Panc1 (cell line): ENCODE data around the gene DCLRE1B. TPM values are rescaled to one million over a fixed set of nuclear protein-coding genes. Genes with fewer than 3 reads are reported as not detected.

Source experiments
- ATAC-seq: fragments of 200-7000 bp; cut with Tn5 transposase; 2 replicates; pipeline ENCODE4 v1.9.1; 2020; ENCODE audit warnings: mild to moderate bottlenecking, moderate library complexity
- Bru-seq: library from RNA; stranded (reverse); fragments of 400-500 nt; gene quantifications from one replicate; lab custom pipeline; 2021; lab: Mats Ljungman, UMichigan
- BruChase-seq, 2 experiments: library from RNA; stranded (reverse); fragments of 400-500 nt; gene quantifications; one replicate each; lab custom pipeline; 2021; lab: Mats Ljungman, UMichigan
- BruUV-seq: library from RNA; stranded (reverse); fragments of 400-500 nt; replicated peaks from 2 replicates; lab custom pipeline; 2021; lab: Mats Ljungman, UMichigan
- CTCF ChIA-PET: fragments of 300-600 bp; sonication (Branson Sonifier 250); formaldehyde crosslinking; loops from one replicate; lab custom pipeline; 2022; ENCODE audit warnings: antibody characterized with exemption; lab: Charles Lee
- POLR2A ChIA-PET: fragments of 300-600 bp; sonication (Branson Sonifier 250); formaldehyde crosslinking; loops from one replicate; lab custom pipeline; 2022; ENCODE audit warnings: antibody characterized with exemption; lab: Charles Lee
- DNase-seq: peaks from one replicate; pipeline ENCODE4 v3.0.0-alpha.2; 2010; ENCODE audit warnings: low read depth, low spot score
- H3K27ac ChIP-seq: 2 replicates; pipeline ENCODE4 v1.5.1; 2011; ENCODE audit warnings: mild to moderate bottlenecking, low read length, inconsistent platforms
- H3K27me3 ChIP-seq: fragments of 200-500 bp; sonication (Bioruptor generic); 2 replicates; pipeline ENCODE4 v1.6.0; 2014; ENCODE audit warnings: low read length, inconsistent platforms; ENCODE audit not compliant: control insufficient read depth, insufficient read depth
- H3K36me3 ChIP-seq: fragments of 200-500 bp; sonication (Bioruptor generic); 2 replicates; pipeline ENCODE4 v1.5.1; 2014; ENCODE audit warnings: inconsistent platforms, mild to moderate bottlenecking, low read length, moderate library complexity; ENCODE audit not compliant: control insufficient read depth, insufficient read depth
- H3K4me1 ChIP-seq: 2 replicates; pipeline ENCODE4 v1.5.1; 2011; ENCODE audit warnings: inconsistent platforms, mild to moderate bottlenecking, low read length, moderate library complexity; ENCODE audit not compliant: control insufficient read depth, insufficient read depth
- H3K4me3 ChIP-seq, 2 experiments: 2 replicates each; pipeline ENCODE4 v1.5.1; 2011 to 2012; ENCODE audit warnings: low read depth in 2 of 2, low read length in 2 of 2, mild to moderate bottlenecking in 2 of 2, inconsistent platforms in 1 of 2, moderate library complexity in 1 of 2
- H3K9me3 ChIP-seq: fragments of 200-500 bp; sonication (Bioruptor generic); 2 replicates; pipeline ENCODE4 v1.5.1; 2014; ENCODE audit warnings: low read depth, mild to moderate bottlenecking, inconsistent platforms, low read length, moderate library complexity; ENCODE audit not compliant: control insufficient read depth, insufficient read depth
- POLR2AphosphoS5 ChIP-seq: IDR thresholded peaks from 2 replicates; pipeline ENCODE4 v1.6.1; 2012; ENCODE audit warnings: mild to moderate bottlenecking, low read depth, low read length, moderate library complexity
- SIN3A ChIP-seq: IDR thresholded peaks from 2 replicates; pipeline ENCODE4 v1.6.1; 2012; ENCODE audit warnings: low read depth, mild to moderate bottlenecking, low read length, moderate library complexity, borderline replicate concordance; ENCODE audit not compliant: insufficient read depth
- TCF7L2 ChIP-seq: IDR thresholded peaks from 2 replicates; pipeline ENCODE4 v1.6.1; 2011; ENCODE audit warnings: mild to moderate bottlenecking, low read depth, low read length, inconsistent platforms
- in situ Hi-C: cut with HindIII; loops from 2 replicates; pipeline ENCODE4 v1.10.0; 2016; ENCODE audit warnings: low sequenced_read_pairs, low pct_unique_long_range_greater_than_20kb
- intact Hi-C: fragments of 100-400 bp; cut with micrococcal nuclease; formaldehyde crosslinking; loops from one replicate; pipeline ENCODE4 v1.10.0; 2022; ENCODE audit not compliant: unreplicated experiment
- long read RNA-seq: library from polyadenylated mRNA; unstranded; transcript quantifications from one replicate; pipeline ENCODE4 v2.0.0, GENCODE V29; 2021; ENCODE audit not compliant: unreplicated experiment
- polyA plus RNA-seq: library from polyadenylated mRNA; unstranded; fragments of >200 nt; gene quantifications from one replicate; pipeline ENCODE4 v1.2.1, GENCODE V29; 2012; ENCODE audit warnings: missing spikeins; ENCODE audit not compliant: insufficient read length
- total RNA-seq: library from RNA; stranded (reverse); gene quantifications from one replicate; pipeline ENCODE4 v1.2.1, GENCODE V29; 2021; ENCODE audit not compliant: unreplicated experiment
- TF ChIP-seq, protein P1 (sequence below): fragments of 450-650 bp; IDR thresholded peaks from 2 replicates; pipeline ENCODE4 v1.5.1; 2017; ENCODE audit warnings: mild to moderate bottlenecking
- TF ChIP-seq, protein P2 (sequence below), 2 experiments: IDR thresholded peaks; 2 replicates each; pipeline ENCODE4 v1.6.1; 2011 to 2012; ENCODE audit warnings: low read depth in 2 of 2, control low read depth in 1 of 2, low read length in 1 of 2, mild to moderate bottlenecking in 1 of 2, moderate library complexity in 1 of 2; ENCODE audit not compliant: insufficient read depth in 1 of 2

The DCLRE1B gene
- total RNA-seq (8.6 TPM), Bru-seq, nascent RNA (percentile 60 among the genes with signal in this experiment), BruChase-seq, experiment 1, labeled RNA remaining after a 2-hour chase (percentile 87 among the genes with signal in this experiment), BruChase-seq, experiment 2, labeled RNA remaining after a 6-hour chase (percentile 62 among the genes with signal in this experiment)
- 4.5 TPM for polyA plus RNA-seq
- long read RNA-seq, transcript DCLRE1B-201 (4 exons, 3,940 nt) = major isoform, 21 of 29 reads
- long read RNA-seq, partial matches to known transcripts = 5 of 29 reads
- long read RNA-seq, other reads (novel, unspliced or antisense) = 3 of 29 reads

DNA sequence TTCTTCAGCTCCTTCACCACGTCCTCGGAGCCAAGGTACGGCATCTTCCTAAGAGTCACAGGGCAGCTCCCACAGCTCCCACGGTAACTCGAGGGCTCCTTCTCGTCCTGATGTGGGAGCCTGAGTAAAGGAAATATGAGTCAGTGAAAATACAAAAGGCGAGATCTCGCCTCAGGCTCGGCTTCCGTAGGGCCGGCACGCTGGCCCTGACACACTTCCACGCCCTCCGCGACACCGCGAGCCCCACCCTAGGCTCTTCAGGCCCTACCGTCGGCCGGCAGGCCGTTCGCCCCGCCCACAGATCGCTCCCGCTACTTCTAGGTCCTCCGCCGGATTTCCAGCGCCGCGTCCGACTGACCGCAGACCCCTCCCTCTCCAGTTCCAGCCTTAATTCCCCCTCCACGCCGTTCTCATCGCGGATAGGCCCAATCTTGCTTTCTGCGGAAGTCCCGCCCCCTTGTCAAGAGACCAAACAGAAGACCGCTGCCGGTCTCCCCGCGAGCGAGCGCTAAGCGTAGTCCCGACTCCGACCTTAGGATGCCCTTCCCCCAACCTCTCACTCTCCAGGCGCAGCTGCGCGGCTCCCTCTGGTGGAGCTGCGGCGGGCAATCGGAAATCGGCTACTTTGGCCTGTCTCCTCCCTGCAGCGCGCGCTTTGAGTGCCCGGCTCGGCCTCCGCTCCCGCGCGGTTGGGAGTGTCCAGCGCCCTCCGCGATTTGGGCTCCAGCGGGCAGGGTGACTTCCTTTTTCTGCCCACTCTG is at the start of gene DCLRE1B, which contains the start of gene AP4B1:
Gene DCLRE1B (plus strand): TSS at position 653 of the 761 bp plus-strand sequence. CDS start 261 bp downstream, outside the sequence.
Gene AP4B1 (minus strand): TSS at position 126 of the 761 bp plus-strand sequence. CDS start 82 bp downstream, at position 44.
- intact Hi-C loops = loop anchor here (2.0 to 10.0 kb wide), 2 partner anchors 26 to 70 kb away; no protein-coding TSS in a partner anchor
- BruUV-seq = no TSS peak
- CTCF ChIA-PET = no interaction called here
- H3K4me1 ChIP-seq = peaks cover 4% of the 10 kb centered on the region
- H3K27me3 ChIP-seq = no peaks in the 10 kb centered on the region
- peak within 1 kb of the TSS; percentile 84 to 93 for H3K4me3 ChIP-seq
- in situ Hi-C loops = no loop called here
- TF ChIP-seq, protein P1, sequence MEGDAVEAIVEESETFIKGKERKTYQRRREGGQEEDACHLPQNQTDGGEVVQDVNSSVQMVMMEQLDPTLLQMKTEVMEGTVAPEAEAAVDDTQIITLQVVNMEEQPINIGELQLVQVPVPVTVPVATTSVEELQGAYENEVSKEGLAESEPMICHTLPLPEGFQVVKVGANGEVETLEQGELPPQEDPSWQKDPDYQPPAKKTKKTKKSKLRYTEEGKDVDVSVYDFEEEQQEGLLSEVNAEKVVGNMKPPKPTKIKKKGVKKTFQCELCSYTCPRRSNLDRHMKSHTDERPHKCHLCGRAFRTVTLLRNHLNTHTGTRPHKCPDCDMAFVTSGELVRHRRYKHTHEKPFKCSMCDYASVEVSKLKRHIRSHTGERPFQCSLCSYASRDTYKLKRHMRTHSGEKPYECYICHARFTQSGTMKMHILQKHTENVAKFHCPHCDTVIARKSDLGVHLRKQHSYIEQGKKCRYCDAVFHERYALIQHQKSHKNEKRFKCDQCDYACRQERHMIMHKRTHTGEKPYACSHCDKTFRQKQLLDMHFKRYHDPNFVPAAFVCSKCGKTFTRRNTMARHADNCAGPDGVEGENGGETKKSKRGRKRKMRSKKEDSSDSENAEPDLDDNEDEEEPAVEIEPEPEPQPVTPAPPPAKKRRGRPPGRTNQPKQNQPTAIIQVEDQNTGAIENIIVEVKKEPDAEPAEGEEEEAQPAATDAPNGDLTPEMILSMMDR = peak; percentile 75
- TF ChIP-seq, protein P2, sequence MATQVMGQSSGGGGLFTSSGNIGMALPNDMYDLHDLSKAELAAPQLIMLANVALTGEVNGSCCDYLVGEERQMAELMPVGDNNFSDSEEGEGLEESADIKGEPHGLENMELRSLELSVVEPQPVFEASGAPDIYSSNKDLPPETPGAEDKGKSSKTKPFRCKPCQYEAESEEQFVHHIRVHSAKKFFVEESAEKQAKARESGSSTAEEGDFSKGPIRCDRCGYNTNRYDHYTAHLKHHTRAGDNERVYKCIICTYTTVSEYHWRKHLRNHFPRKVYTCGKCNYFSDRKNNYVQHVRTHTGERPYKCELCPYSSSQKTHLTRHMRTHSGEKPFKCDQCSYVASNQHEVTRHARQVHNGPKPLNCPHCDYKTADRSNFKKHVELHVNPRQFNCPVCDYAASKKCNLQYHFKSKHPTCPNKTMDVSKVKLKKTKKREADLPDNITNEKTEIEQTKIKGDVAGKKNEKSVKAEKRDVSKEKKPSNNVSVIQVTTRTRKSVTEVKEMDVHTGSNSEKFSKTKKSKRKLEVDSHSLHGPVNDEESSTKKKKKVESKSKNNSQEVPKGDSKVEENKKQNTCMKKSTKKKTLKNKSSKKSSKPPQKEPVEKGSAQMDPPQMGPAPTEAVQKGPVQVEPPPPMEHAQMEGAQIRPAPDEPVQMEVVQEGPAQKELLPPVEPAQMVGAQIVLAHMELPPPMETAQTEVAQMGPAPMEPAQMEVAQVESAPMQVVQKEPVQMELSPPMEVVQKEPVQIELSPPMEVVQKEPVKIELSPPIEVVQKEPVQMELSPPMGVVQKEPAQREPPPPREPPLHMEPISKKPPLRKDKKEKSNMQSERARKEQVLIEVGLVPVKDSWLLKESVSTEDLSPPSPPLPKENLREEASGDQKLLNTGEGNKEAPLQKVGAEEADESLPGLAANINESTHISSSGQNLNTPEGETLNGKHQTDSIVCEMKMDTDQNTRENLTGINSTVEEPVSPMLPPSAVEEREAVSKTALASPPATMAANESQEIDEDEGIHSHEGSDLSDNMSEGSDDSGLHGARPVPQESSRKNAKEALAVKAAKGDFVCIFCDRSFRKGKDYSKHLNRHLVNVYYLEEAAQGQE (IDR thresholded peaks at IDR 0.05; ENCODE audit: insufficient read depth in 1 of 2, low read depth in 2 of 2, low read length in 1 of 2) = no peak; a peak in 1 of 4 replicates
- TF ChIP-seq POLR2AphosphoS5 (peak; percentile 21; the same call in 1 of the 2 replicates), TCF7L2 (peak; percentile 87), SIN3A (peak; percentile 89; the same call in 1 of the 2 replicates)
- DNase-seq = peak; percentile 96
- H3K9me3 ChIP-seq = no peaks in the 10 kb centered on the region
- POLR2A ChIA-PET = interaction anchor here (0.6 kb wide), 2 partner anchors 42 to 146 kb away, joined by 5 to 9 read pairs; partner anchors contain the start of gene PHTF1
- H3K27ac ChIP-seq = peak within 1 kb of the TSS; percentile 94
- ATAC-seq = peak; percentile 97
- peaks cover 2% of the 10 kb centered on the region; the same call in 1 of the 2 replicates for H3K36me3 ChIP-seq

DNA sequence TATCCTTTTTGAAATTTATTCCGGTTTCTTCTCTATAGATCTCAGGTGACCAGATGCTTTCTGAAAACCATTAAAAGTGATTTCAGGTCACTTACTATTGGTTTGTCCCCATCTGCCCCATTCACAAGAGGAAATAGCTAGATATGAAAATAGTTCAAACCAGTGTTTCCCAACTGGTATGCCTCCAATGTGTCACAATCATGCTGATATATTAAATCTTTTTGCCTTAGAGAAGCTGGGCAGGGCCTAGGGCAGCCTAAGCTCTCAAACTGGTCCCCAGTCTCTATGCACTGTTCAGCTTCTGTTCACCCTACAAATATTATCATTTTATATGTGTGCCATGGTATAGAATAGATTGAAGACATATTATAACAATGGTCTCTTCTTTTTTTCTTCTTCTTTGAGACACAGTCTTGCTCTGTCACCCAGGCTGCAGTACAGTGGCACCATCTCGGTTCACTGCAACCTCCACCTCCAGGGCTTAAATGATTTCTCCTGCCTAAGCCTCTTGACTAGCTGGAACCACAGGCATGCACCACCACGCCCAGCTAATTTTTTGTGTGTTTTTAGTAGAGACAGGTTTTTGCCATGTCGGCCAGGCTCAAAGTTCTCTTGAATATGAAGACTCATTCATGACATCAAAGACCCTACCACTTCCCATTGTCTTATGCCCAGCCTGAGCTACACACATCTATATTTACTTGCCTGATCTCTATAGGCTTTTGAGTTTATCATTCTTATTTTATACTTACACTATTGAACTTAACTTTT is 49.3 kb upstream of the DCLRE1B start:
- Histone ChIP-seq H3K27ac (no peak overlapping the region), H3K27me3 (no peaks in the 10 kb centered on the region), H3K36me3 (no peaks in the 10 kb centered on the region), H3K4me1 (no peaks in the 10 kb centered on the region), H3K9me3 (no peaks in the 10 kb centered on the region), H3K4me3 (no peak overlapping the region)
- BruUV-seq = no TSS peak
- TF ChIP-seq, protein P1 = no peak
- TF ChIP-seq TCF7L2 (no peak), SIN3A (no peak), POLR2AphosphoS5 (no peak)
- TF ChIP-seq, protein P2 (IDR thresholded peaks at IDR 0.05; ENCODE audit: insufficient read depth in 1 of 2, low read depth in 2 of 2, low read length in 1 of 2) = no peak
- in situ Hi-C loops = no loop called here
- ATAC-seq (no peak), DNase-seq (no peak)
- intact Hi-C loops = no loop called here
- POLR2A ChIA-PET = no interaction called here
- CTCF ChIA-PET = no interaction called here
